Activated T-helper 1 cell treated with Interleukin-2 at 50 U/mL for 16 hours (primary cell): Measurements from ENCODE around the gene NIPBL.
"Not testable (repeated sequence)": the region's sequence is repeated elsewhere in the genome, so short reads cannot be mapped to it uniquely, and the experiment has no call there.

Source experiments
- DNase-seq: peaks from one replicate; pipeline ENCODE4 v3.0.0-alpha.2; 2020; ENCODE audit warnings: low read depth

Gene NIPBL

DNA sequence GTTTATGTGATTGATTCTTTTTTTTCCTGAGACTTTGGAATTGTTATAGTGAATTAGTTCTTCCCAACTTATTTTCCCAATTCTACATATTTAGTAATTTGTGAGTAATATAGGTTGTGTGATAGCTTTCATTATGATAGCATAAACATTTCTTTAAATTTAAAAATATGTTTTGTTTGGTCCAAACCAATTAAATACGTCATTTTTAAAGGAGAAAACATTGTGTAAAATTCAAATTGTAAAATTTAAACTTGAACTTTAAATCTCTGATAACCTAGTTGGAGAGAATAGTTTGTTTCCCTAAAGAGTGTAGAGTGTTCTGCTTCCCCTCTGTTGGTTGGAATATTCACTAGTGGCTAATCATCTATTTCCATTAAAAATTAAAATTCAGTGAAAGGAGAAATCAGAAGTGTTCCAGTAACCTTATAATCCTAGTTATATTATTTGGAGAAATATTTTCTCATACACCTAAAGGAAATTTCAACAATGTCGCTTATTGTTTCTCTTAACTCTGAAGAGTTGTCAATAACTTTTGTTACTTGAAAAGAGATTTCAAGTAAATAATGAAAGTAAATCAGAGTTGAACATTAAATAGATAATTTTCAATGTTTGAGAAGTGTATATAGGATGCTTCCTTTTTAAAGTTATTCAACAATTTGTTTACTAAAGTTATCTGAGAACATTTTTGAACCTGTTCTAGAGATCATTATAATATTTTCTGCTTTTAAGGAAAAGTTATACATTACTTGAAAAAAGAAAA is 2.9 kb downstream of the NIPBL start:
- DNase-seq, result no peak

DNA sequence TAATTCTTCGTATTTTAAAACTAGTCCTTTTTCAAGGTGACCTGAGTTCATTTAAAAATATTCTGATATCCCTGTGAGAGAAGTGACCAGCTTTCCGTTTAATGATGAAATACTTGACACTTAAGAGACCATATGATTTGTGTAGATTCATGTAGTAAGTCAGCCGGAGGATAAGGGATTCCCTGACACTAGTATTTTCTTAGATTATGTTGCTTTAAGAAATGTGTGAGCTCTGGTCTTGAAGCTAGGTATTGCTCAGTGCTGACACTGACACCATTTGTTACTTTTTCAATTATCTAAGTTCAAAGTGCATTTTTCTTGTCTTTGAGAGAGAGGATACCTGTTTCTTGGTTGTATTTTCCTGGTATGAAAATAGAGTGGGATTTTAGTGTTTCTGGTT is 4.2 kb downstream of the NIPBL start:
- DNase-seq, result no peak

DNA sequence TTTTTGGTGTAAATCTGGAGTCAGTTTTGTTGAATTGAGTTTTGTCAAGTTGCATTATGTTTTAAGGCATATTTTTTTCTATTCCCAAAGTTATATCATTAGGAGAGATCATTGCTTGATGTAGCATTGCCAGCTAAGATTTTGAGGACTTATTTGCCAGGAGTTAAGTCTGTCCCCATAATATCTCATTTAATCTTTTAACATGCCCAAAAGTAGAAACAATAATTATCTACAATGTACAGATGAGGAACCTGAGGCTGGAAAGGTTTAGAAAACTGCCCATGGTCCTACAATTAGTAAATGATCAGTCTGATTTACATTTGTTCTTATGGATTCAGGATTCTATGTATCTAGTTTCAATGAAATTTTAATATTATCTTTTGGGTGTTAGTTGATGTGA is 4.7 kb downstream of the NIPBL start:
- DNase-seq, result no peak

DNA sequence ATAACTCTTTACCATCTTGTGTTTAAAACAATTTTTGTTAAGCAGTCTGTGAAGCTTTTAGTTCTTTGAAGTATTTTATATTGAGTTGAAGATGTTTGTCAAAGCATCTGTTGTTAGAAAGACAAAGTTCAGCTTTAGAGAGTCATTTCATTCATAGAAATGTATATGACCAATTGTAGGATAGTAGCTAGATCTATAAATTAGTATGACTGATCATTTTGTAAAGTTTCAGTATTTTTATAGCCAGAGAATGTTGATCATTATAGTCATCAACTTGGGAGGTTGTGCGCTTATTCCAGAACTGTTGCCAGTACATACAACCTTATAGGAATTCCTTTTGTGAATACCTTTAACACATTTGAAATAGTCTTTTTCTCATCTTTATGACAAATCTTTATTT is 5.2 kb downstream of the NIPBL start:
- no peak for DNase-seq

DNA sequence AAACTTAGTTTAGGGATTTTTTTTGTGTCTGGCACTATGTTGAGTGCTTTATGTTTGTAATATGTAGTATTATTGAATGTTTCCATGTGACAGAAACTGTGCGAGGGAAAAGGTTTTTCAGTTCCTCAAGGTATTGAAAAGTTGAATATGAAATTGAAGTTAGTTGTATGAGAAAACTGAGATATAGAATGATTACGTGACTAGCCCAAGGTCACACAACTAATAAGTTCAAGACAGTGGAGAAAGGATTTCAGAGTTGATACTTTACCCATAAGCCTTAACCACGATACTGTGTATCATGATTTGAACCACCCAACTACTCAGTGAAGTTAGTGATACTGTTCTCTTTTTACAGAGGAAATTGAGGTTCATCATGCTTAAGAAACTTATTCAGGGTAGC is 5.7 kb downstream of the NIPBL start:
- DNase-seq, result no peak

DNA sequence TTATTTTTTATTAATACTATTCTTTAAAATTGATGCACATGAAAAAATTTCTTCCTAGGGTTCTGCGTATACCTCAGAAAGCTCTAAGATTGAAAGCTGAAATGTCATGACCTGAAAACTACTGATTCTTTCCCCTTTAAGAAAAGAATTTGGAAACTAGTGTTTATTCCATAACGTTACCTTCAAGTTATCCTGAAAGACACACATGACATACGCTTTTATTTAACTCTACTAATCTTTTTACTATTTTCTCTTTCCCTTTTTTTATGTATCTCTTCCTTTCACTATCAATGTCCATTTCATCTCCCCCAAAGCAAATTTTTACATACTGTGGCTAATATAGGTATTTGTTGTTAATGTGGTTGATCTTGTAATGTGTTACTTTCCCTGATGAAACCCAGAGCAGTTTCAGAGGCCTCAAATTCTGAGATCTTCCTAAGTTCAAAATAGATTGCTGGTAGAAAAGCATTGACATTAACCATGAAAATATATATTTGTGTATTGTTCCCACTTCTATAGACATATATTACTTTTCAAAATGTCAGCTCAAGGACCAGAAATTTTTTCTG is 7.4 kb downstream of the NIPBL start:
- no peak for DNase-seq

DNA sequence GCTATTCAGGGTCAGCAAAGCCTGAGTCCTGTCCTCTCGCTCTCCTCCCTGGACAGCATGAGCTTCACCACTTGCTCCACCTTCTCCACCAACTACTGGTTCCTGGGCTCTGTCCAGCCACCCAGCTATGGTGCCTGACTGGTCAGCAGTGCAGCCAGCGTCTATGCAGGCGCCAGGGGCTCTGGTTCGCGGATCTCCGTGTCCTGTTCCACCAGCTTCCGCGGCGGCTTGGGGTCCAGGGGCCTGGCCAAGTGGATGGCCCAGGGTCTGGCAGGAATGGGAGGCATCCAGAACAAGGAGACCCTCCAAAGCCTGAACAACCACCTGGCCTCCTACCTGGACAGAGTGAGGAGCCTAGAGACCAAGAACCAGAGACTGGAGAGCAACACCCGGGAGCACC is 8.6 kb downstream of the NIPBL start:
- DNase-seq, result no peak

DNA sequence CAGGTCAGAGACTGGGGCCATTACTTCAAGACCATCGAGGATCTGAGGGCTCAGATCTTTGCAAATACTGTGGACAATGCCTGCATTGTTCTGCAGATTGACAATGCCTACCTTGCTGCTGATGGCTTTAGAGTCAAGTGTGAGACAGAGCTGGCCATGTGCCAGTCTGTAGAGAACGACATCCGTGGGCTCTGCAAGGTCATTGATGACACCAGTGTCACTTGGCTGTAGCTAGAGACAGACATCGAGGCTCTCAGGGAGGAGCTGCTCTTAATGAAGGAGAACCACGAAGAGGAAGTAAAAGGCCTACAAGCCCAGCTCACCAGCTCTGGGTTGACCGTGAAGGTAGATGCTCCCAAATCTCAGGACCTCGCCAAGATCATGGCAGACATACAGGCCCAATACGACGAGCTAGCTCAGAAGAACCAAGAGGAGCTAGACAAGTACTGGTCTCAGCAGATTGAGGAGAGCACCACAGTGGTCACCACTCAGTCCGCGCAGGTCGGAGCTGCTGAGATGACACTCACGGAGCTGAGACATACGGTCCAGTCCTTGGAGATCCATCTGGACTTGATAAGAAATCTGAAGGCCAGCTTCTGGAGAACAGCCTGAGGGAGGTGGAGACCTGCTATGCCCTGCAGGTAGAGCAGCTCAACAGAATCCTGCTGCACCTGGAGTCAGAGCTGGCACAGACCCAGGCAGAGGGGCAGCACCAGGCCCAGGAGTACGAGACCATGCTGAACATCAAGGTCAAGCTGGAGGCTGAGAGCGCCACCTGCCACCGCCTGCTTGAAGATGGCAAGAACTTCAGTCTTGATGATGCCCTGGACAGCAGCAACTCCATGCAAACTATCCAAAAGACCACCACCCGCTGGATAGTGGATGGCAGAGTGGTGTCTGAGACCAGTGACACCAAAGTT is 9.3 kb downstream of the NIPBL start:
- DNase-seq, result no peak

DNA sequence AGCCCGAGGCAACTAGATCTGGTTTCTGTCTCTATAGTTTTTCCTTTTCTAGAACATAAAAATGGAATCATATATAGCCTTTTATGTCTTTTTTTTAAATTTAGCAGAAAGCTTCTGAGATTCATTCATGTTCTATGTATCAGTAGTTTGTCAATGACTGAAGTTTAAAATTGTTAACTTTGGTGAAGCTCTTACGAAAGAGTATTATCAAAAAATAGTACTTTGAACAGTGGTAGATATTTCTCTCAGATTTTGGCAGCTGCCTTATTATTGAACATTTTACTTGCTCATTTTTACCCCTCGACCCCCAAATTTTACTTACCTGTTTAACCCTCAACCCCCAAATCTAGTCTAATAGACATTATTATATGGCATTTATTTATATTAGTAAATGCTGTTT is 10.2 kb downstream of the NIPBL start:
- DNase-seq, result no peak

DNA sequence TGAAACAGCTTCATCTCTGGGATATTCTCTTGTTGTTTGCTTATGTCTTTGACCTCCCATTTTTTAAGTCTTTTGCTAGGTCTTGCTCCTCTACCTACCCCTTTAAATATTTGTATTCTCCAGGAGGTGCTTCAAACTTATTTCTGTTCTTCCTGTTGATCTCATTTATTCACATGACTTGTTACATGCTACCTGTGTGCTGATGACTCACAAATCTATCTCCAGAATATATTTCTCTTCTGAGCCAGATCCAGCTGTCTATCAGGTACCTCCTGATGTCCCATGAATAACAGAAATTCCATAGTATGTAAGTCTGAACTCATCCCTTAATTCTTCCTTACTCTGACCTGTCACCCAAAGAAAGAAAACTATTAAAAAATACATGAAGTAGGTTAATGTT is 11.0 kb downstream of the NIPBL start:
- no peak for DNase-seq

DNA sequence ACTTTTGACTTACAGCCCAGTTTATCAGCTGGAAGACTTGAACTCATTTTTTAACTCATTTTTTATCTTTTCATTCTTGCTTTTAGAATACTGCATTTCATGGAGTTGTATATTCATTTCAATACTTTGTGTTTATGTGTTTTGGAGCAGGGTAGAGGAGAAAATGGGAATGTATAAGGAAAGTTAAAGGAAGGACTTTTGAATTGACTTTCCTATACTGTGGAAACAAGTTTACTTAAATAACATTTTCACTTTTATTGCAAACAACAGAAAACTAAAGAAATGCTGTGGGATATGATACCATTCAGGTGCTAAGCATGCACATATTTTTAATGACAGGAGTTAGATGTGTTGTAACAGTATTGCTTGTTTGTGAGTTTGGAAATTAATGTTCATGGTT is 11.7 kb downstream of the NIPBL start:
- no peak for DNase-seq

DNA sequence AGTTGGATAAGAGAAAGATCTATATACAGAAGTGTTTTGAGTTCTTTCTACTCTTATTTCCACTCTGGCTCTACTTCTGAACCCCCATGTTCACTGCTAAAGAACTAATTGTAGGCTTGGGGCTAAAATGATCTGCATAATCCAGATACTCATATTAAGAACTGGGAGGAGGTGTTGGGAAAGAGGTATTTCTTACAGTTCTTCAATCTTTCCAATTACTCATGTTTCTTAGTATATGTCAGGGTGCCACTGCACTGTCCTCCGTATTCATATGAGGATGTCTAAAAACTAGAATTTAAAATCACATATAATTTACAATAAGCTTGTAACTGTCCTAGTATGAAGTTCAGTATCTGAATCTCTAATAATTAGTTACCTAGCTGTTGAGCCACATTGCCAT is 12.7 kb downstream of the NIPBL start:
- no peak for DNase-seq

DNA sequence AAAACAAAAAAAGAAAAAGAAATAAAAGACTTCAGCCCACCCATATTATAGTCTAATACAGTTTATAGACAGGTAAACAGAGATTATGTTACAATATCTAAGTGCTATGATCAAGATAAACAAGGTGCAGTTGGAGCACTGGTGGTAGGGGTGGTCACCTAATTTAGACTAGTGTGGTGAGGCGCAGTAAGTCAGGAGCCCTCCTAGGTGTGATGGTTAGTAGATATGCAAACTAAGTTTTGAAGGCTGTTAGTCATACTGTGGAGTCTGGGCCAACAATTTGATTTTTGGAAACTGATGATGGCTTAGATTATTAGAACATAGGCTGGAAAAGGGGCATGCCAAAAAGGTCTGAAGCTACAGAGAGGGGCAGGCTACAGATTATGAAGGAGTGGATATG is 14.7 kb downstream of the NIPBL start:
- no peak for DNase-seq

DNA sequence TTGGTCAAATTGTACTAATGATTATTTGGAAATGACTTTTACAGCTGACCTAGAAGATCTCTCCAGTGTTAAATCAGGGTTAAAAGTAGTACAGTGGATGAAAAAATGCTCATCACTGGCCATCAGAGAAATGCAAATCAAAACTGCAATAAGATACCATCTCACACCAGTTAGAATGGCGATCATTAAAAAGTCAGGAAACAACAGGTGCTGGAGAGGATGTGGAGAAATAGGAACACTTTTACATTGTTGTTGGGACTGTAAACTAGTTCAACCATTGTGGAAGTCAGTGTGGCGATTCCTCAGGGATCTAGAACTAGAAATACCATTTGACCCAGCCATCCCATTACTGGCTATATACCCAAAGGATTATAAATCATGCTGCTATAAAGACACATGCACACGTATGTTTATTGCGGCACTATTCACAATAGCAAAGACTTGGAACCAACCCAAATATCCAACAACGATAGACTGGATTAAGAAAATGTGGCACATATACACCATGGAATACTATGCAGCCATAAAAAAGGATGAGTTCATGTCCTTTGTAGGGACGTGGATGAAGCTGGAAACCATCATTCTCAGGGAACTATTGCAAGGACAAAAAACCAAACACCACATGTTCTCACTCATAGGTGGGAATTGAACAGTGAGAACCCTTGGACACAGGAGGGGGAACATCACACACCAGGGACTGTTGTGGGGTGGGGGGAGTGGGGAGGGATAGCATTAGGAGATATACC is 15.7 kb downstream of the NIPBL start:
- DNase-seq, result not testable (repeated sequence)

DNA sequence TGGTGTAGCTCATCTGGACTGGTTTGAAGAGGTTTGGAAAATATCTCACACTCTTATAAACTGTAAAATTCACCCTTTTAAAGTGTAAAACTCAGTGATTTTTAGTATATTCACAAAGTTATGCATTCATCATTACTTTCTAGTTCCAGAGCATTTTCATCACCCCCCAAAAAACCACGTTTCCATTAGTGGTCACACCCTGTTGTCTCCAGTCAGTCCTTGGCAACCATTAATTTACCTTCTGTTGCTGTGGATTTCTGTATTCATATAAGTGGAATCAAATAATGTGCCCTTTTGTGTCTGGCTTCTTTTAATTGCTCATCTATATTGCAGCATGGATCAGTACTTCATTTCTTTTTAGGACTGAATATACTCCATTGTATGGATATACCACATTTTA is 18.4 kb downstream of the NIPBL start:
- no peak for DNase-seq

DNA sequence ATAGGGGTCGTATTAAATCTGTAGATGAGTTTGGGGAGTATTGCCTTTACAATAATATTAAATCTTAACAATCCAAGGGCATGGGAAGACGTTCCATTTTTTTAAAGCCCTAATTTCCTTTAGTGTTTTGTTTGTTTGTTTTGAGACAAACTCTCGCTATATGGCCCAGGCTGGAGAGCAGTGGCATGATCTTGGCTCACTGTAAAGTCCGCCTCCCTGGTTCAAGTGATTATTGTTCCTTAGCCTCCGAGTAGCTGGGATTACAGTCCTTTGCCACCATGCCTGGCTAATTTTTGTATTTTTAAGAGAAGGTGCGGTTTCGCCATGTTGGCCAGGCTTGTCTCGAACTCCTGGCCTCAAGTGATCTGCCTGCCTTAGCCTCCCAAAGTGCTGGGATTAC is 19.9 kb downstream of the NIPBL start:
- no peak for DNase-seq

DNA sequence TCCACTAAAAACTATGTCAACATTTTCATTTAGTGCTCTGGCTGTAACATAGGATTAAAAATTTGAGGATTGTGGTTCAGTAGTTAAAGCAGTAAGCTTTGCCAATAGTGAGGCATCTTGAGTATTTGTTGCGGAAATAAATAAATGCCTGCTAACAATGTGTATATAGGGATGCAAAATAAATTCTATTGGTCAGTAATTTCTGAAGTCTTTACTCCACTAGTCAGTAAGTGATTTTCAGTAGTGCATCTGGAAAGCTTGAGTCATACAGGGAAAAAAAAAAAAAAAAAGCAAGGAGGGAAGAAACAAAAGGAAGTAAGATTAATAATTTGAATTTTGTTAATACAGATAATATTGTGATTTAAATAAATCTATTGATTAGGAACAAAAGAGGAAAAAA is 21.0 kb downstream of the NIPBL start:
- DNase-seq, result no peak

DNA sequence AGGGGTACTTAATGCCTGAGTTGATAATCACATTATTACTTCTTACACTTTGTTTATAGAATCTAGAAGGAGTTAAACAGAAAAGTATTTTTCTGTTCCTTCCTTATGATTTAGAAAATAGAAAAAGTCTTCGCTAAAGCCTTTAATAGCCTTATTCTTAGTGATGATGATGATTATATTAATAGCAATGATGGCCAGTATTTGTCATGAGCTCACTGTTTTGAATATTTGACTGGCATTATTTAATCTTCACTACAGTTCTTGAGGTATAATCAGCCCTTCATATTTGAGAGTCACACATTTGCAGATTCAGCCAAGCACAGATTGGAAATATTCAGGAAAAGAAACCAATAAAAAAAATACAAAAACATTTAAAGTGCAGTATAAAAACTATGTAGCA is 23.3 kb downstream of the NIPBL start:
- DNase-seq, result no peak

DNA sequence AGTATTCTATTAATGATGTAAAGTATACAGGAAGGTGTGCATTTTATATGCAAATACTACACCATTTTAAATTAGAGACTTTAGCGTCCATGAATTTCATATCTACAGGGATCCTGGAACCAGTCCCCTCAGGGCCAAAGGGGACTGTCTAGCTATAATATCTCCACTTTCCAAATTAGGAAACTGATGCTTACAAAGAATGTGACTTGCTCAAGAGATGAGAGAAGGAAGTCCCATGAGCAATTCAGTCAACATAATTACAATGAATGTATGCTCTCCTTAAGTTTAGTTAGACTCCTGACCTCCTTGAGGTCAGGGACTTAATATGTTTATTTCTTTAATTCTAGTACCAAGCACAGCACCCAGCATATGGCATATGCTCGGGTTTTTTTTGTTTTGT is 23.7 kb downstream of the NIPBL start:
- DNase-seq, result no peak

DNA sequence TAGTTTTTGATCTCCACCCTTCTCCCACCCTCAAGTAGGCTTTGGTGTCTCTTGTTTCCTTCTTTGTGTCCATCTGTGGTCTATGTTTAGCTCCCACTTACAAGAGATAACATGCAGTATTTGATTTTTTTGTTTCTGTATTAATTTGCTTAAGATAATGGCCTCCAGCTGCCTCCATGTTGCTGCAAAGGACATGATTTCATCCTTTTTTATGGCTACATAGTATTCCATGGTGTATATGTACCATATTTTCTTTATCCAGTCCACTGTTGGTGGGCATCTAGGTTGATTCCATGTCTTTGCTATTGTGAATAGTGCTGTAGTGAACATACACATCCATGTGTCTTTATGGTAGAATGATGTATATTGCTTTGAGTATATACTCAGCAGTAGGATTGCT is 24.5 kb downstream of the NIPBL start:
- DNase-seq, result not testable (repeated sequence)

DNA sequence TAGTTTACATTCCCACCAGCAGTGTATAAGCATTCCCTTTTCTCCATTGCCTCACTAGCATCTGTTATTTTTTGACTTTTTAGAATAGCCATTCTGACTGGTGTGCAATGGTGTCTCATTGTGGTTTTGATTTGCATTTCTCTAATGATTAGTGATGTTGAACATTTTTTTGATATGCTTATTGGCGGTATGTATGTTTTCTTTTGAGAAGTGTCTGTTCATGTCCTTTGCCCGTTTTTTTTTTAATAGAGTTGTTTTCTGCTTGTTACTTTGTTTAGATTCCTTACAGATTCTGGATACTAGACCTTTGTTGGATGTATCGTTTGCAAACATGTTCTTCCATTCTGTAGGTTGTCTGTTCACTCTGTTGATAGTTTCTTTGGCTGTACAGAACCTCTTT is 25.3 kb downstream of the NIPBL start:
- DNase-seq, result no peak

DNA sequence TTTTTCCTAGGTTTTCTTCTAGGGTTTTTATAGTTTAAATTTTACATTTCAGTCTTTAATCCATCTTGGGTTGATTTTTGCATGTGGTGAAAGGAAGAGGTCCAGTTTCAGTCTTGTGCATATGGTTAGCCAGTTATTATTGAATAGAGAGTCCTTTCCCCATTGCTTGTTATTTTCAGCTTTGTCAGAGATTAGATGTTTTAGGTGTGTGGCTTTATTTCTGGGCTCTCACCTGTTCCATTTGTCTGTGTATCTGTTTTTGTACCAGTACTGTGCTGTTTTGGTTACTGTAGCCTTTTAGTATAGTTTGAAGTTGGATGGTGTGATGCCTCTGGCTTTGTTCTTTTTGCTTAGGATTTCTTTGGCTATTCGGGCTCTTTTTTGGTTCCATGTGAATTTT is 25.8 kb downstream of the NIPBL start:
- DNase-seq, result no peak

DNA sequence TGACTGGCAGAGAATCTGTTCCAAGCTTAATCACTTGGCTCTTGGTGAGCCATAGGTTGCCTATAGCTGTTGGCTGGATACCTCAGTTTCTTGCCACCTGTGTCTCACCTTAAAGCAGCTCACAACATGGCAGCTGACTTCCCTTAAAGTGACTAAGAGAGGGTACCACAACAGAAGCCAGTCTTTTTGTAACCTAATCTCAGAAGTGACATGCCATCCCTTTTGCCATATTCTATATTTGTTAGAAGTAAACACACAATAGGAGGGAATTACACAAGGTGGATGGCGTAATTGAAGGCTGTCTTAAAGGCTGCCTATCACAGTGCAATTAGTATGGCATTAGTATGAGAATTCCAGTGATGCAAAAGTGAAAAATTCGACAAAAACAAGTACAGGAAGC is 28.1 kb downstream of the NIPBL start:
- no peak for DNase-seq
